Activated gamma-delta T cell (primary cell): ENCODE results near the gene IL27RA.

Source experiments
- DNase-seq: peaks from one replicate; lab custom pipeline; 2025; lab: John Stamatoyannopoulos, UW
- total RNA-seq, 2 donors: gene quantifications; one replicate each; lab custom pipeline; 2026; lab: John Stamatoyannopoulos, UW

The IL27RA gene
- 88.7 to 115 reads per million in 2 donors for total RNA-seq

DNA sequence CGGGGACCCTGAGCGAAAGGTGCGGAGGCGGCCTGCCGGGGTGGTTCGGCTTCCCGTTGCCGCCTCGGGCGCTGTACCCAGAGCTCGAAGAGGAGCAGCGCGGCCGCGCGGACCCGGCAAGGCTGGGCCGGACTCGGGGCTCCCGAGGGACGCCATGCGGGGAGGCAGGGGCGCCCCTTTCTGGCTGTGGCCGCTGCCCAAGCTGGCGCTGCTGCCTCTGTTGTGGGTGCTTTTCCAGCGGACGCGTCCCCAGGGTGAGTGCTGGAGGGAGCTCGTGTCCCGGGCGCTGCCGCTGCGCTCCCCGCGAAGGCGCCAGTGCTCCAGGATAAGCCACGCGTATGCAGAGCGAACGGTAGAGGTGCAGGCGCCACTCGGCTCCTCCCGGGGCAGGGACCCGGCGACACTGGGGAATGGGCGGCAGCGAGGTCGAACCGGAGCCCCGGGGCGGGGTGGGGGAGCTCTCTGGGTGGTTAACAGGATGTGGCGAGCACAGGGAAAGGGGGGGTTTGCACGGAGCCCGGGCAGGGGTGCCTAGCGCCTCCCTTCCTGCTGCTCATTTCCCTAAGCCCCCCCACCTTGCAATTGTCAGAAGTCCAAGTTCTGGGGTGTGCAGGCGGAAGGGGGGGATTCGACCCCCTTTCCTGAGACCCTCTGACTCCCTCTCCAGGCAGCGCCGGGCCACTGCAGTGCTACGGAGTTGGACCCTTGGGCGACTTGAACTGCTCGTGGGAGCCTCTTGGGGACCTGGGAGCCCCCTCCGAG, at the start of gene IL27RA:
Gene IL27RA, plus strand, starts transcription at position 44 of the 762 bp plus-strand sequence. Its CDS starts 111 bp downstream, at position 155.
- peak; percentile 67 for DNase-seq

DNA sequence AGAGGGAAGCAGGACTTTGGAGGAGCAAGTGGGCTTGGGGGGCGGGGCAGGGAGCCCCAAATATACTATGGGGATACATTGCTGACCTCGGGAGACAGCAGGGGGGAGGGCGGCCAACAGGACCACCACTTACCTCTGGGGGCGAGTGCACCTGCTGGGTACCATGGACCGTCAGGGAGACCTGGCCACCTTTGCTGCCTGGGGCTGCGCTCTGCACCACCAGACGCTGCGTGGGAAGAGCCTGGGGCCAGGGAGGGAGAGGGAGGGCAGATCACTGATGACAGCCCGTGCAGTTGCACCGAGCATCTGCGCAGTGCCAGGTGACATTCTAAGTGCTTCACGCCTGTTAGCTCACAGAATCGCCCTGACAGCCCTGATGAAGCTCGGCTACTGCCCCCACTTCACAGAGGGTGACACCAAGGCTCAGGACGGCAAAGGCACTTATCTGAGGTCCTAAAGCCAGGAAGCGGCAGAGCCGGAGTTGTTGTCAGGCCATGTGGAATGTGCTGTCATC, 49.5 kb upstream of the IL27RA start:
- DNase-seq = no peak

GRCh38 chr19:13982773-13983172, 48.8 kb upstream of the IL27RA start:
- DNase-seq = no peak

DNA sequence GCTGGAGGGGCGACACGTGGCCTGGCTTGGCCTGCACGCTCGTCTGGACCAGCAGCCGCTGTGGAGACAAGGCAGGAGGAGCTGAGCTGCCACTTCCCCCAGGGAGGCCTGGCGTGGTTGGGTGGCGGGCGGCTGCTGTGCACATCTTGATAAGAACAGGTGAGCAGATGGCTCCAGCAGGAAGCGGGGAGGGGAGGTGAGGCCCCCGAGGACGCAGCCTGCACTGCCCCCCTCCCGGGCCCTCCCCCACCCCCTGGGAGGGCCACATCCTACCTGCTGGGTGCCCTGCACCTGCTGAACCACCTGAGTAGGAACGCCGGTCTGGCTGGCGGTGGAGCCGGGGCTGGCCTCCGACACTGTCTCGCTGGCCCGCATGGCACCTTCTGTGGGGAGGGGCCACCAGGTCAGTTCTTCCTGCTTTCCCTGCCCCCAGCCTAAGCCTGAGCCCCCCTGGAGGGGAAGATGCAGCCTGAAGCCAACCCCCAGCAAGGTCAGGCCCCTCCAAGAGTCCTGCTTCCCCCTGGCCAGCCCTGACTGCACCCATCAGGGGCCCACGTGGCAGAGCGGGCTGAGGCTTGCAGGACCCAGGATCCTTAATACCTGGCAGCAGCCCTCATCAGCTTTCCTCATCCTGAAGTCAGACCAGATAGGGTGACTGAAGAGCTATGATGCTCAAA, 48.2 kb upstream of the IL27RA start:
- DNase-seq = no peak

DNA sequence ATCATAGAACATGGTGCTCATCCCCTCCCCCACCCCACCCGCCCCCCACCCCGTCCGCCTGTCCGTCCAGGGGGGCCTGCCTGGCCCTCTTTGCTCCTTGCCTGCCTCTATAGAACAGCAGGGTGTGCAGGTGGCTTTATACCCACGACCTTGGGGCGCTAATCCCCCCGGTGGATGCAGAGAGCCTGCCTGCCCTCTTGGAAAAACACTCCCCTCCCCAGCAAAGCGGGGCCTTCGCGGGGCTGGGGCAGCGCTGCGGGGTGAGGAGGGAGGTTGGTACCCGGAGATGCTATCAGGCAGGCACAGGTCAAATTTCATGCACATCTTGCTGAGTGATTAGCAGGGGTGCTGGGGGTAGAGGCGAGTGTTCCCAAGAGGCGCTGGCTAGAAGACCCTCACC, 47.4 kb upstream of the IL27RA start:
- DNase-seq = no peak

- no peak for DNase-seq
Observed at GRCh38 chr19:13984875-13985741, 46.5 kb upstream of the IL27RA start.

DNA sequence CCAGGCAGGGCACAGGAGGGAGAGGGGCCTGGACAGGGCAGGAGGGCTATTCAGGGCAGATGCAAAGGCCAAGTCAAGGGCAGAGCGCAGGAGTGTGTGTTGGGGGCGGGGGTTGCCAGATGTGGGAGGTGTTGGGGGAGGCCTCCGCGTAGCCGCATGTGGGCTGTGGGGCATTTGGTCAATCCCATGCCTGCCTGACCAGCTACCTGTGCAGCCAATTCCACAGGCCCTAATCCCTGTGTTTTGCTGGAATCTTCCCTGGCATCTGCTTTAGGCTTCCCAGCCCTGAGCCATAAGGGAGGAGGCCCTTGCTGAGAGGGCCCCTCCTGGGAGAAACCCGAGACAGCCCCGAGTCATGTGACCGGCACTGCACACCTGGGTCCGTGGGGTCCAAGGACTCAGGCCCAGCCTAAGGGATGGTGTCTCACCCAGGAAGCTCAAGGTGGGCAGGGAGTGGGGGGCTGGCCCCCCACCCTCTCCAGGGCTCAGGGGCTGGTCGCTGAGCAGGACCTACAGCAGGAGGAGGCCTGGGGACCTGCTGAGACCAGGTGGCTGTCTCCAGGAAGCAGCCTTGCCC, 45.7 kb upstream of the IL27RA start:
- no peak for DNase-seq

GRCh38 chr19:13986348-13986904, 45.1 kb upstream of the IL27RA start:
- DNase-seq = peak; percentile 94

DNA sequence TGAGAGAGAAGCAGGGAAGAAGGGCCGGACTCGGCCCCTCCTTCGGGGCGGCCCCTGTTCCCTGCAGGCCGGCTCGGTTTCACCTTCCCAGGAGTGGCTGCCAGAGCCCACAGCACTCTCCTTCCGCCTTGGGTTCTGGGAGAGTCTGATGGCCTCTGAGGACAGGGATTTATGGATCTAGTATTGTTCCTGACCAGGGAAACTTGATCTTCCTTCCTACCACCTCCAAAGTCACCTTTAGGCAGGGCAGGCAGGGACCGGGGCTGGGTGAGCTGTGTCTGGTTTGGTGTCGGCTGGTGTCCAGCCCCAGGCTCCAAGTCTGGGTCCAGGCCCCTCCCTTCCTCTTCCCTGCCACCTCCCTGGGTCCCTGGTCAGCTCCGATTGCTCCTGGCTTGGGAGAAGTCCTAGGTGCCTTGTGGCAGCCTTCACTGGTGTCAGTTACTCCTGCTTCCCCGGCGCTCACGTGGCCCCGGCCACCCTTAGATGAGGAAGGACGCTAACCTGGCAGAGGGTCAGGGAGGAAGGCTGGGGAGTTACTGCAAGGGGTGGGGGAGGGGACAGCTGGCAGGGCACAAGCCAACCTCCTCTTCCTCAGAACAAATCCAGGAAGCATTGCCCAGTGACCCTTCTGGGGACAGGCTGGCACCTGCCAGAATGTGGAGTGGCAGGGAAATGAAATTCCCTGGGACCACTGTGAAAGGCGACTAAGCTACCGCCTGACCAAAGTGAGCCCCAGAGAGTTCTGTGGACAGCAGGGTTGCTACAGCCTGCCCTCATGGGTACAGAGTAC, 44.3 kb upstream of the IL27RA start:
- no peak for DNase-seq

DNA sequence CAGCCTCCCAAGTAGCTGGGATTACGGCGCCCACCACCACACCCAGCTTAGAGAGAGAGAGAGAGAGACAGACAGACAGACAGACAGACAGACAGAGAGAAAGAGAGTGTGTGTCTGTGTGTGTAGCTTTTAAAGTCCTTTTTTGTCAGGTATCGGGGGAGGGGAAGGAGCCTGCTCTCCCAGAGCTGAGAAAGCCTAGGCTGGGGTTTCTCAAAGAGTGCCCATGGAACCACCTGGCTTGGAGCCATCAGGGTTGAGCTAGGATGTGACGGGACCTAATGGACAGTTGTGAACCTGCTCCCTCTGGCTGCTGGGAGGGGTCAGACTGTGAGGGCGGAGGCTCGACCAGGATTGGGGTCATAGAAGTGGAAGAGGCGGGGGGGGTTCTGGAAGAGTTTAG, 42.1 kb upstream of the IL27RA start:
- no peak for DNase-seq

DNA sequence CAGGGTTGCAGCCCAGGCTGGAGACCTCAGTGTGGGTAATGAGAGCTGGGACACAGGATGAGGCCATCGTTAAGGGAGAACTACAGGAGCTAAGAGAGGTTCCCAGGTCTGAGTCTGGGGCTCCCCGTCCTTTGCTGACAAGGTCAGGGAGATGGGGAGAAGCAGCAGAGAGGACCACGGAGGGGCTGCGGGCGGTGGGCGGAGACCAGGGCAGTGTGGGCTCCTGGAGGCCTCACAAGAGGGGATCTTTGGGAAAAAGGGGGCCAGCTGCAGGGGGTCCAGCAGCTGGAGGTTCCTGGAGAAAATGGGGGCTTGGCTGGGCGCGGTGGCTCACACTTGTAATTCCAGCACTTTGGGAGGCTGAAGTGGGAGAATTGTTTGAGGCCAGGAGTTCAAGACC, 41.5 kb upstream of the IL27RA start:
- no peak for DNase-seq

DNA sequence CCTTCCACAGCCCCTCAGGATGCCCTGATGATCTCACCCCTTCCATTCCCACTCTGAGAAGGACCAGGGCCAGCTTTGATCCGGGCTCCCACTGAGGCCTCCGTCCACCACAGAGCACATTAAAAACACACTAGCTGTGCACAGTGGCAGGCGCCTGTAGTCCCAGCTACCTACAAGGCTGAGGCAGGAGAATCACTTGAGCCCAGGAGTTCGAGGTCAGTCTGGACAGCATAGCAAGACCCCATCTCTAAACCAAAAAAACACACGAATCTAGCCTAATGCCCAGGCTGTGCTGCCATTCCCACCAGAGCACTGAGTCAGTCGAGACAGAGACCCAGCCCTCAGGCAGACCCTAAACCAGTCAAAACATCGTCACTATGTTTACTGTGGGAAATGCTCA, 39.5 kb upstream of the IL27RA start:
- DNase-seq = no peak

DNA sequence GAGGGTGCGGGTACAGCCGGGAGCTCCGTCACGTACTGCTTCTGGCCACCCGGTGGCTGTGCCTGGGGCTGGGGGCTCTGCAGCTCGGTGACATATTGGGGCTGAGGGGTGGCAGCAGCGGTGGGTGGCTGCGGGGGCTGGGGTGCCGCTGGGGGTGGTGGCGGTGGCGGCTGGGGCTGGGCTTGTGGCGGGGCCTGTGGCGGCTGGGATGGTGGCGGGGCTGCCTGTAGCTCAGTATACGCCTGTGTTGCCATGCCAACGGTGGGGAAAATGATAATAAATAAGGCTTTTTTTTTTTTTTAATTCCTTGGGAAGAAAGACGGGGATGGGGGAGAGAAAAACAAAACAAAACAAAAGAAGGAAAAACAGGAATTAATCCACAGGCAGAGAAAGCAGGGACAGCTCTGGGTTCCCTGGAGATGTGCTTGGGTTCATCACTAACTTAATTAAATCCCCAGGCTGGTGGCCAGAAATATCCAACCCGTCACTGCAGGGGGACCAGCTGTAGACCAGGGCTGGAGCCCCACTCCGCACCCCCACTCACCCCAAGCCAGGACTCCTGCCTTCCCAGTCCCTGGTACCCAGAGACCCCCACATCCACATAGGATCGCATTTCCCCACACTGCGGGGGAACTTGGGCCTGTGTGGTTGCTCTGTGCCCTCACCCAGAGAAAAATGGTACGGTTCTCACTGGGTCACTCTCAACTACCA, 37.8 kb upstream of the IL27RA start:
- no peak for DNase-seq

GRCh38 chr19:13995017-13995728, 36.4 kb upstream of the IL27RA start:
- no peak for DNase-seq

- no peak for DNase-seq
Observed at GRCh38 chr19:13995878-13996765, 35.4 kb upstream of the IL27RA start.

GRCh38 chr19:13996928-13997630, 34.5 kb upstream of the IL27RA start:
- no peak for DNase-seq

GRCh38 chr19:13997631-13997962, 34.0 kb upstream of the IL27RA start:
- no peak for DNase-seq

DNA sequence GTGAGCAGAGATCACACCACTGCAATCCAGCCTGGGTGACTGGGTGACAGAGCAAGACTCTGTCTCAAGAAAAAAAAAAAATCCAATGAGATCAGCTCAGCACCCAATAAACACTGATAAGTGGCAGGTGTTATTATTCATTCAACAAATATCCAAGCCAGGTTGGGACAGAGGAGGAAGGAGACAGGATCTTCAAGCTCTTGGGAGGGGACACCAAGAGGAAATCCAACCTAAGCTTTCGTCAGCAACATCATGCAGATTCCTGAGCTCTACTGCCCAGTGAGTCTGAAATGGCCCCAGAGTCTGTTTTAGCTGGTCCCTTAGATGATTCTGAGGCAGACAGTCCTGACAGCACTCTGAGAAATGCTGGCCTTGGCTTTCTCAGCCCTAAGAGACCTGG, 33.1 kb upstream of the IL27RA start:
- no peak for DNase-seq
